HG02884 (cell line): ENCODE data around the gene PKP2.
A peak's percentile ranks its signal among the peaks of the same experiment; 100 is the strongest.

Experiments
- ATAC-seq: cut with Tn5 transposase; IDR thresholded peaks from one replicate; pipeline ENCODE4 v1.9.1; 2021; ENCODE audit warnings: mild to moderate bottlenecking, moderate library complexity; ENCODE audit not compliant: unreplicated experiment

Gene PKP2

GRCh38 chr12:32756476-32757066 lies 140.0 kb downstream of the PKP2 start:
- no peak for ATAC-seq

DNA sequence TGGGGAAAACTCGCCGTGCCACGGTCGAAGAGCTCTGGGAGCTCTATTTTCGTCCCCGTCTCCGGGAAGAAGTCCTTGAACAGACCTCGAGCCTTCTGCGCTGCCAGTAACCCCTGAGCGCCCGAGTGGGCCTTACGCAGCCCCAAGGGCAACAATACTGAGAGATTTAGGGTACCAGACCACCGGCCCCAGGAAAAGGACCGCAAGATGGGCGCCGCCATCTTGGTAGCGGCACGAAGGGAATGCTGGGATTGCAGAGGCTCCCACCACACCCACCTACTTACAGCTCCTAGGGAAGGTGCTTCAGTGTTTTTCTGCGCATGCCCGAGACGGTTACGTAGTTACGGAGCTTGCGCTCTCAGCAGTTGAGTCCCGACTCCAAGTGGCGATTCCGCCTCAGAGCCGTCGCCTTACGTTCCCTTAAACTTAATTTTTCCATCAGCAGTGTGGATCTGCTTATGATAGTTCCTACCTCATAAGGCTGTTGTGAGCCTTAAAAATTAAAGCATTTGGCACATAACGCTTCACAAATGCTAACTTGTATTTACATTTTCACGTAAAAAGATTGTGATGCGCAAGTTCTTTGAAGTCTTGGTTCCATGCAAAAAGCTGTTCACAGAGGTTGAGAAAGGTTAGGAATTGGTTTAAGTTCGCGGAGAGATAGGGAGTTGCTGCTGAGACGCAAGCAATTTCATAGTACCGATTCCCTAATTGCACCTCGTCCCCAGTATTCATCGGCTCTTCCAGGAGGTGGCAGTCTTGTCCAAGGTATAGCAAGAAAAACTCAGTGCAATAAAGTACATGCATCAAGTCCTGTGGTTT lies 140.7 kb downstream of the PKP2 start, which contains the start of gene YARS2:
TSS of gene YARS2 (minus strand) at position 244 of the 822 bp plus-strand sequence. CDS start at position 221, 23 bp downstream.
- peak; percentile 90 for ATAC-seq

DNA sequence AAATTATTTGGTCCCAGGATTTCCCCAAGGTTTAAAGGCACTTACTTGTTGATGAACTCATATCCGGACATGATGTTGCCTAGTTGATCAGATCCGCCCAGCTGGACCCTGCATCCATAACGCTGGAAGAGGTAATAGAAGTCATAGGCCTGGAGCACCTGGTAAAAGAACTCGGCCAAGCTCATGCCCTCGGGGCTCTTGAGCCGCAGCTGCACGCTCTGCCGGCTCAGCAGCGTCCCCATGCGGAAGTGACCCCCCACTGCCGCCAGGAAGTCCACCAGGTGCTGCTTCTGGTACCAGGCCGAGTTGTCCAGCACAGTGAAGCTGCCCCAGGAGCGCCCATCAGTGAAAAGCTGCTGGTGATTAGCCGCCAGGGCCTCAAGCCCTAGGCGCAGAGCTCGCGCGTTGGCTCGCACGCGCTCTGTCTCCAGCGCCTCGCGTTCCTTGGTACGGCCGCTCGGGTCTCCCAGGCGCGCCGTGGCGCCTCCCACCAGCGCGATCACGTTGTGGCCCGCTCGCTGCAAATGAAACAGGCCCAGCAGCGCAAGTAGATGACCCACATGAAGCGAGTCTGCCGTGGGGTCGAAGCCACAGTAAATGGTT lies 141.4 kb downstream of the PKP2 start:
- ATAC-seq: peak; percentile 58

GRCh38 chr12:32754111-32754510 lies 142.5 kb downstream of the PKP2 start:
- ATAC-seq: no peak

DNA sequence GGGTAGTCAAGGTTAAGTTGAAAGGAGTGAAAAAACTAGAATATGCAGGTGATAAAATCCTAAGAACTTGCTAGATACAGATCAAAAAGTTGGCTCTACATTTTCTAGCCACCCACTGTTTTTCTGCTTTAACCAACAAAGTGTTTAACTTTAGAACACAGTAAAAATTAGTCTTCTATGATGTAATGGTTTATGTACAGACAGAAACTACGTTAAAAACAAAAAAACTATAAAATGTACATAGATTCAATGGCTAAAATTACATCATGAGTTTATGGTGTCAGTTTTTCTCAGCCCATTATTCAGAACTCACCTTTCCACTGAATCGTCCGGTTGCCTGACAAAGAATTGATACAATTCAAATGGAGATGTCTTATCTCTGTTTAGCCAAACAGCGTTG lies 143.0 kb downstream of the PKP2 start:
- ATAC-seq: no peak

GRCh38 chr12:32743264-32743663 lies 153.3 kb downstream of the PKP2 start:
- no peak for ATAC-seq

DNA sequence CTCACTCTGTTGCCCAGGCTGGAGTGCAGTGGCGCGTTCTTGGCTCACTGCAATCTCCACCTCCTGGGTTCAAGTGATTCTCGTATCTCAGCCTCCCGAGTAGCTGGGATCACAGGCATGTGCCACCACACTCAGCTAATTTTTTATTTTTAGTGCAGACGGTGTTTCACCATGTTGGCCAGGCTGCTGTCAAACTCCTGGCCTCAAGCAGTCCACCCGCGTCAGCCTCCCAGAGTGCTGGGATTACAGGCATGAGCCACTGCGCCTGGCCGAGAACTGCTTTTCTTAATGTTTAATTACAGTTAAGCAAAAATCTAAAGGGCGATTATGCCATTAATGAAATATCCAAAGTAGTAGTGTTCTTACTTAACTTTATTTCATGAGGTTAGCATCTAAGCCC lies 154.4 kb downstream of the PKP2 start:
- ATAC-seq: no peak
